Testis (tissue), 2 donors: ENCODE measurements around the gene PTGIR.

Source experiments
- POLR2A ChIP-seq: fragments of 450-650 bp; IDR thresholded peaks from one replicate; pipeline ENCODE4 v1.6.1; 2017; ENCODE audit warnings: antibody characterized with exemption, mild to moderate bottlenecking, moderate library complexity
- TF ChIP-seq, protein P1 (sequence below), 3 experiments: fragments of 450-650 bp in 2 of 3; fragments of 200-600 bp in 1 of 3; sonication (generic) in 1 of 3; IDR thresholded peaks; one replicate each; pipeline ENCODE4 v1.5.1; 2016 to 2019; ENCODE audit warnings: antibody characterized with exemption in 3 of 3, mild to moderate bottlenecking in 2 of 3, moderate library complexity in 1 of 3

DNA sequence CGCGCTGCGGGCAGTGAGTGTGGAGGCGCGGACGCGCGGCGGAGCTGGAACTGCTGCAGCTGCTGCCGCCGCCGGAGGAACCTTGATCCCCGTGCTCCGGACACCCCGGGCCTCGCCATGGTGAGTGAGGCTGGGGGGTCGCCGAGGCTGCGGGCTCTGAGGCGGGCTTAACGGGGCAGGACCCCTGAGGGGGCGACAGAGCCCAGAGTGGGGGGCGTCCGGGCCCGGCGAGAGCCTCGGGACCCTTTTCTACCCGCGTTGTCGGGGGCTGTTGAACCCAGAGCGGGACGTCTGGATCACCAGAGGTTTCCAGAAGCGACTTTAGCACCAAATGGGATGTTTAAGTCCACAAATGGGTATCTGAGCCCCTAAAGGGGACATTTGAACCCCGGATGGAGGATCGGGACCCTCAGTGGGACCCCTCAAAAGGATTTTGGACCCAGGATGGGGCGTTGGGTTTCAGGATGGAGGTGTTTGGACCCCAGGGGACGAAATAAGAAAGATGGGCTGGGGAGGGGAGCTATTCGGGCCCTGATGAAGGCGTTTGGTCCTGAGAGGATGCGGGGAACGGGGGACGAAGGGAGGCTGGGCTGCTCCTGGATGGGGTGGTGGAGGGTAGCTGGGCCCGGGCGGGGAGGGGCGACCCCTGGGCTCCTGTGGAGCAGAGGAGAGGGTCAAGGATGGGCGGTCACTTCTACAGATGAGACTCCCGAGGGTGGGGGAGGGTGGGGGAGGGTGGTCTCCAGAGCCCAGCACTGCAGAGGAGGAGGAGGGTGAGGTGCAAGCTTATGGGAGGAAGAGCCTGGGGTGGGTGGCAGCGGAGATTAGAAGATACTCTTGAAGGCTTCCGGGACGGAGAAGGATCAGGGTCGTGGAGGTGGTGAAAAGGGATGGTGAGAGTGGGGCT lies 23.3 kb downstream of the PTGIR start, which contains the start of gene CALM3:
- peak; percentile 66 for TF ChIP-seq POLR2A
- TF ChIP-seq, protein P1, sequence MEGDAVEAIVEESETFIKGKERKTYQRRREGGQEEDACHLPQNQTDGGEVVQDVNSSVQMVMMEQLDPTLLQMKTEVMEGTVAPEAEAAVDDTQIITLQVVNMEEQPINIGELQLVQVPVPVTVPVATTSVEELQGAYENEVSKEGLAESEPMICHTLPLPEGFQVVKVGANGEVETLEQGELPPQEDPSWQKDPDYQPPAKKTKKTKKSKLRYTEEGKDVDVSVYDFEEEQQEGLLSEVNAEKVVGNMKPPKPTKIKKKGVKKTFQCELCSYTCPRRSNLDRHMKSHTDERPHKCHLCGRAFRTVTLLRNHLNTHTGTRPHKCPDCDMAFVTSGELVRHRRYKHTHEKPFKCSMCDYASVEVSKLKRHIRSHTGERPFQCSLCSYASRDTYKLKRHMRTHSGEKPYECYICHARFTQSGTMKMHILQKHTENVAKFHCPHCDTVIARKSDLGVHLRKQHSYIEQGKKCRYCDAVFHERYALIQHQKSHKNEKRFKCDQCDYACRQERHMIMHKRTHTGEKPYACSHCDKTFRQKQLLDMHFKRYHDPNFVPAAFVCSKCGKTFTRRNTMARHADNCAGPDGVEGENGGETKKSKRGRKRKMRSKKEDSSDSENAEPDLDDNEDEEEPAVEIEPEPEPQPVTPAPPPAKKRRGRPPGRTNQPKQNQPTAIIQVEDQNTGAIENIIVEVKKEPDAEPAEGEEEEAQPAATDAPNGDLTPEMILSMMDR (IDR thresholded peaks at IDR 0.05) = no peak
